Fibroblast of lung (primary cell): ENCODE data around the gene PCID2. TPM values are rescaled to one million over a fixed set of nuclear protein-coding genes. Genes with fewer than 3 reads are reported as not detected.

ENCODE experiments used
- DNase-seq, 2 donors: peaks; one replicate each; pipeline versions ENCODE4 v3.0.0 to v3.0.0-alpha.2; 2010; ENCODE audit warnings: low read depth in 2 of 2
- H2AFZ ChIP-seq: 2 replicates; pipeline ENCODE4 v1.5.1; 2012; ENCODE audit warnings: low read length, control low read depth, inconsistent platforms
- H3K27ac ChIP-seq: 2 replicates; pipeline ENCODE4 v1.5.1; 2011; ENCODE audit warnings: low read length, control low read depth; ENCODE audit not compliant: insufficient read depth
- H3K27me3 ChIP-seq: 2 replicates; pipeline ENCODE4 v1.5.1; 2011; ENCODE audit warnings: mild to moderate bottlenecking, low read length; ENCODE audit not compliant: control insufficient read depth, insufficient read depth
- H3K36me3 ChIP-seq: 2 replicates; pipeline ENCODE4 v1.5.1; 2011; ENCODE audit warnings: low read length; ENCODE audit not compliant: control insufficient read depth, insufficient read depth
- H3K4me1 ChIP-seq: 2 replicates; pipeline ENCODE4 v1.5.1; 2011; ENCODE audit warnings: low read length; ENCODE audit not compliant: control insufficient read depth, insufficient read depth; ENCODE audit errors: extremely low read depth
- H3K4me2 ChIP-seq: 2 replicates; pipeline ENCODE4 v1.5.1; 2011; ENCODE audit warnings: low read length, control low read depth; ENCODE audit not compliant: insufficient read depth; ENCODE audit errors: extremely low read depth
- H3K4me3 ChIP-seq, 4 experiments: fragments of 200-600 bp in 1 of 4; sonication (generic) in 1 of 4; replicated peaks in 1 of 4; 2 replicates each; pipeline ENCODE4 v1.5.1; 2011 to 2016; ENCODE audit warnings: low read length in 4 of 4, low read depth in 3 of 4, mild to moderate bottlenecking in 3 of 4, control low read depth in 2 of 4, inconsistent platforms in 1 of 4, mixed read lengths in 1 of 4; ENCODE audit not compliant: insufficient read depth in 1 of 4; ENCODE audit errors: control extremely low read depth in 1 of 4
- H3K79me2 ChIP-seq: 2 replicates; pipeline ENCODE4 v1.5.1; 2012; ENCODE audit warnings: mild to moderate bottlenecking, low read length, inconsistent platforms; ENCODE audit not compliant: control insufficient read depth, insufficient read depth
- H3K9ac ChIP-seq: 2 replicates; pipeline ENCODE4 v1.5.1; 2011; ENCODE audit warnings: mild to moderate bottlenecking, low read length, control low read depth; ENCODE audit not compliant: insufficient read depth
- H3K9me3 ChIP-seq: 2 replicates; pipeline ENCODE4 v1.5.1; 2012; ENCODE audit warnings: low read depth, low read length; ENCODE audit not compliant: control insufficient read depth, insufficient read depth
- H4K20me1 ChIP-seq: 2 replicates; pipeline ENCODE4 v1.5.1; 2011; ENCODE audit warnings: low read length; ENCODE audit not compliant: control insufficient read depth, insufficient read depth; ENCODE audit errors: extremely low read depth
- EZH2 ChIP-seq: IDR thresholded peaks from 2 replicates; pipeline ENCODE4 v1.5.1; 2012; ENCODE audit warnings: low read length, control low read depth, mild to moderate bottlenecking; ENCODE audit errors: missing control alignments
- polyA plus RNA-seq, 2 donors: library from polyadenylated mRNA; depleted of rRNA in 1 of 2; stranded (reverse) in 1 of 2; unstranded in 1 of 2; fragments of >200 nt; gene quantifications; 2 replicates each; pipeline ENCODE4 v1.2.1, GENCODE V29; 2011 to 2012; ENCODE audit warnings: missing spikeins in 1 of 2
- total RNA-seq: library from RNA; depleted of rRNA; stranded (reverse); fragments of >200 nt; gene quantifications from 2 replicates; pipeline ENCODE4 v1.2.1, GENCODE V29; 2014
- TF ChIP-seq, protein P1 (sequence below), 2 donors: IDR thresholded peaks in 1 of 2; conservative IDR thresholded peaks in 1 of 2; 1 replicate in 1 of 2; 2 replicates in 1 of 2; pipeline ENCODE4 v1.5.1; 2011 to 2012; ENCODE audit warnings: low read length in 2 of 2, control low read depth in 1 of 2, inconsistent platforms in 1 of 2, low read depth in 1 of 2, mild to moderate bottlenecking in 1 of 2

The PCID2 gene
- total and polyA plus RNA-seq, 2 donors (not counting 1 experiment from before 2014, with no cell fraction given) = 93.5 to 113 TPM

DNA sequence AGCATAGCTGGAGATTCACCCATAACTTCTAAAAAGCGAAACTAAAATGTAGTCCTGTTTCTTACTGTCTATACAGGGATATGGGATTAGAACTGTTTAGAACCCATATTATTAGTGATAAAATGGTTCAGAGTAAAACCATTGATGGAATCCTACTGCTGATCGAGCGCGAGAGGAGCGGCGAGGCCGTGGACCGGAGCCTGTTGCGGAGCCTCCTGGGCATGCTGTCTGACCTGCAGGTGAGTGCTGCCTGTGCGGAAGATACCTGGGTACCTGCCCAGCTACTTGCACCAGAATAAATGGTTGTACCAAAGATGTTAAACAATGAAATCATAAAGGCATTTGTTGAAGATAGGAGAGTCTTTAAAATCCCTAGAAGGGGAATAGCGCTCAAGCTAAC is 24.6 kb upstream of the PCID2 start:
- H3K4me1 ChIP-seq = no peaks in the 10 kb centered on the region
- no peaks in the 10 kb centered on the region for H3K9me3 ChIP-seq
- no peak overlapping the region for H3K27ac ChIP-seq
- no peak overlapping the region for H3K9ac ChIP-seq
- no peak overlapping the region for H2AFZ ChIP-seq
- no peaks in the 10 kb centered on the region for H3K27me3 ChIP-seq
- no peak for DNase-seq
- H3K36me3 ChIP-seq = peaks cover 21% of the 10 kb centered on the region
- H3K79me2 ChIP-seq = peaks cover 3% of the 10 kb centered on the region
- no peaks in the 10 kb centered on the region for H4K20me1 ChIP-seq
- H3K4me3 ChIP-seq = no peak overlapping the region
- no peak overlapping the region for H3K4me2 ChIP-seq
- TF ChIP-seq, protein P1, sequence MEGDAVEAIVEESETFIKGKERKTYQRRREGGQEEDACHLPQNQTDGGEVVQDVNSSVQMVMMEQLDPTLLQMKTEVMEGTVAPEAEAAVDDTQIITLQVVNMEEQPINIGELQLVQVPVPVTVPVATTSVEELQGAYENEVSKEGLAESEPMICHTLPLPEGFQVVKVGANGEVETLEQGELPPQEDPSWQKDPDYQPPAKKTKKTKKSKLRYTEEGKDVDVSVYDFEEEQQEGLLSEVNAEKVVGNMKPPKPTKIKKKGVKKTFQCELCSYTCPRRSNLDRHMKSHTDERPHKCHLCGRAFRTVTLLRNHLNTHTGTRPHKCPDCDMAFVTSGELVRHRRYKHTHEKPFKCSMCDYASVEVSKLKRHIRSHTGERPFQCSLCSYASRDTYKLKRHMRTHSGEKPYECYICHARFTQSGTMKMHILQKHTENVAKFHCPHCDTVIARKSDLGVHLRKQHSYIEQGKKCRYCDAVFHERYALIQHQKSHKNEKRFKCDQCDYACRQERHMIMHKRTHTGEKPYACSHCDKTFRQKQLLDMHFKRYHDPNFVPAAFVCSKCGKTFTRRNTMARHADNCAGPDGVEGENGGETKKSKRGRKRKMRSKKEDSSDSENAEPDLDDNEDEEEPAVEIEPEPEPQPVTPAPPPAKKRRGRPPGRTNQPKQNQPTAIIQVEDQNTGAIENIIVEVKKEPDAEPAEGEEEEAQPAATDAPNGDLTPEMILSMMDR (conservative IDR thresholded peaks at IDR 0.05 in 1 of 2, IDR thresholded peaks at IDR 0.05 in 1 of 2; ENCODE audit: low read depth in 1 of 2, low read length in 2 of 2) = no peak
- no peak for TF ChIP-seq EZH2

DNA sequence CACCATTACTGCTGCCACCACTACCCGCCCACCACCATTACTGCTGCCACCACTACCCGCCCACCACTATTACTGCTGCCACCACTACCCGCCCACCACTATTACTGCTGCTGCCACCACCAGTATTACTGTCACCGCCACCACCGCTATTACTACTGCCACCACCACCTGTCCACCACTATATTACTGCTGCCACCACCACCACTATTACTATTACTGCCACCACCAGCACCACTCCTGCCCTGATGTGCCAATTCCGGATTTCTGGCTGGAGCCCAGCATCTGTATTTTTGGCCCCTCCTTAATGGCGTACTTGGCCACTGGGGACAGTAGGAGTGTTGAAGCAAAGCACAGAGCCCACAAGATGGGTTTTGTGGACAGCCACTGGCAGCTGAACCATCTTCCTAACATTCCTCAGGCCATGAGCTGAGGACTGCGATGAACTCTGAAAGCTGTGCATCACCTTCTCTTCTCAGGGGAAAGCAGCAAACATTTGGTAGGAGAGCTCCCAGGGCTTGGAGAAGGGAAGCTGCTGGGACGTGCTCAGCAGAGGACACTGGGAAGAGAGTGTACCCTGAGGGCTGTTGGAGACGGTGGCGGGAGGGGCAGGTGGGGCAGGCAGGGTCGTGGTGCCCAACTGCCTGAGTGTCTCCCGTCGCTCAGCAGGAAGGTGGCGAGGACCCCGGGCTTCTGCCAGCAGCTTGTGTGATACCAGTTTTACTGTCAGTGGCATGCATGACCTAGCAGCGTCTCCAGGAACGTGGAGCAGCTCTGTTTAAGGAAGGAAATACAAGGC is 23.9 kb upstream of the PCID2 start:
- no peak overlapping the region for H2AFZ ChIP-seq
- no peaks in the 10 kb centered on the region for H3K27me3 ChIP-seq
- no peak overlapping the region for H3K9ac ChIP-seq
- no peaks in the 10 kb centered on the region for H4K20me1 ChIP-seq
- no peaks in the 10 kb centered on the region for H3K4me1 ChIP-seq
- no peak for DNase-seq
- TF ChIP-seq, protein P1 (conservative IDR thresholded peaks at IDR 0.05 in 1 of 2, IDR thresholded peaks at IDR 0.05 in 1 of 2; ENCODE audit: low read depth in 1 of 2, low read length in 2 of 2) = no peak
- TF ChIP-seq EZH2 = no peak
- H3K79me2 ChIP-seq = peaks cover 4% of the 10 kb centered on the region
- H3K36me3 ChIP-seq = peaks cover 24% of the 10 kb centered on the region
- H3K27ac ChIP-seq = no peak overlapping the region
- H3K9me3 ChIP-seq = no peaks in the 10 kb centered on the region
- H3K4me2 ChIP-seq = no peak overlapping the region
- H3K4me3 ChIP-seq = no peak overlapping the region

DNA sequence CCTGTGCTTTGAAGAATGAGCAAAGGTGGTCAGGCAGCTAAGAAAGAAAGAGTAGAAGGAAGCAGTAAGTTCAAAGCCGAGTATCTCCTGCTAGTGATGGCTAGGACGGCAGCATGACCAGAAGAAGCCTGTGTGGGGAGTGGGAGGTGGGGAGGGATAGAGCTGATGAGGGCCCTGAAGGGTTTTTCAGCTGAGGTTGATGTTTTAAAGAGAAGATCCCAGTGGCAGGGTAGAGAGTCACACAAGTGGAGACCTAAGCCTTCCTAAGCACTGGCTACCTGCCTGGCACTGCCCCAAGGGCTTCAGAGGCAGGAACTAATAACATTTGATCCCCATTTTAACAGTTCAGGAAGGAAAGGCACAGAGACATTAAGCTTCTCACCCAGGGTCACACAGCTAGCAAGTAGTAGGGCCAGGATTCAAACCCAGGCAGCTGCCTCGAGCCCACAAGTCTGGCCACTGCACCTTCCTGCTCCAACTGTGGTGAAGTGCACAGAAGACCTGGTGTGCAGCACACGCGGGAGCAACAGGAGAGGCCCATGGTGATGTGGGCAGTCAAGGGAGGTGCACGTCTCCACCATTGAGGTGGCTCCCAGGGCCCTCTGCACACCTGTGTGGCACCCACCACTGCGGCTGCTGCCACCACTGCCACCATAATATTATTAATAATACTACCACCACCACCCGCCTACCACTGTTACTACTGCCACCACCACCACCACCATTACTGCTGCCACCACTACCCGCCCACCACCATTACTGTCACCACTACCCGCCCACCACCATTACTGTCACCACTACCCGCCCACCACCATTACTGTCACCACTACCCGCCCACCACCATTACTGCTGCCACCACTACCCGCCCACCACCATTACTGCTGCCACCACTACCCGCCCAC is 23.1 kb upstream of the PCID2 start:
- H3K4me3 ChIP-seq = no peak overlapping the region
- no peaks in the 10 kb centered on the region for H4K20me1 ChIP-seq
- H3K4me2 ChIP-seq = no peak overlapping the region

More for the DNA sequence above, 23.1 kb upstream of the PCID2 start:
- H3K36me3 ChIP-seq = peaks cover 22% of the 10 kb centered on the region
- peaks cover 7% of the 10 kb centered on the region for H3K79me2 ChIP-seq
- H2AFZ ChIP-seq = no peak overlapping the region
- no peaks in the 10 kb centered on the region for H3K27me3 ChIP-seq
- H3K9me3 ChIP-seq = no peaks in the 10 kb centered on the region
- TF ChIP-seq EZH2 = no peak
- TF ChIP-seq, protein P1 (conservative IDR thresholded peaks at IDR 0.05 in 1 of 2, IDR thresholded peaks at IDR 0.05 in 1 of 2; ENCODE audit: low read depth in 1 of 2, low read length in 2 of 2) = no peak
- no peak overlapping the region for H3K27ac ChIP-seq
- H3K4me1 ChIP-seq = no peaks in the 10 kb centered on the region
- no peak for DNase-seq
- H3K9ac ChIP-seq = no peak overlapping the region
